Measurements from ENCODE around the gene AKT3. TPM values are rescaled to one million over a fixed set of nuclear protein-coding genes. Genes with fewer than 3 reads are reported as not detected.

Gene AKT3
- total RNA-seq, 1 experiment from 2014 or later, result 40.4 TPM

- Histone ChIP-seq H3K36me3 (no peaks in the 10 kb centered on the region; the same call in 1 of the 2 replicates), H3K9me3 (replicated peaks) (no peaks in the 10 kb centered on the region), H3K27ac (no peak overlapping the region), H3K4me3 (no peak overlapping the region), H3K27me3 (no peaks in the 10 kb centered on the region), H3K4me1 (peaks cover 11% of the 10 kb centered on the region; the same call in 1 of the 2 replicates)
- no peak for DNase-seq
These were observed 123.1 kb downstream of the AKT3 start for GRCh38 chr1:243726806-243727502.

DNA sequence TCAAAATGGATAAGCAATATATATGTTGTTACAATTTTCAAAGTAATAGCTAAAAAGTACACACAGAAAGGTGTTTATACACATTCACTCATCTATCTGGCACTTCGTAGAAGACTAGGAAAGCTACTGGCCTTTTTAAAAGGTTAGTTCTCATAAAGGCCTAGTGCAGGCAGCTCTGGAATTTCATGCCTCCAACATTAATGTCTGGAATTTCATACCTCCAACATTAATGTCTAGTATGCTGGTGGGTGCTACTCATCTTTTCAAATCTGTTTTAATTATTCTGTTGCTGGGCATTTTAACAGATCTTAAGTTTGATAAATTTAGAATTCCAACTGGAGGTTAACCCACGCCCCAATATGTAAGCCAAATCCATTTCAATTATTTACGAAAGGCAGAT is 124.2 kb downstream of the AKT3 start:
- no peak for DNase-seq
- H3K27me3 ChIP-seq, result no peaks in the 10 kb centered on the region
- H3K27ac ChIP-seq, result peak overlapping the region; percentile 31; the same call in 1 of the 2 replicates
- peaks cover 16% of the 10 kb centered on the region; the same call in 1 of the 2 replicates for H3K4me1 ChIP-seq
- H3K4me3 ChIP-seq, result no peak overlapping the region
- H3K9me3 ChIP-seq (replicated peaks), result no peaks in the 10 kb centered on the region
- no peaks in the 10 kb centered on the region for H3K36me3 ChIP-seq

GRCh38 chr1:243725075-243725474 is 125.0 kb downstream of the AKT3 start:
- H3K4me1 ChIP-seq, result peaks cover 16% of the 10 kb centered on the region; the same call in 1 of the 2 replicates
- H3K36me3 ChIP-seq, result no peaks in the 10 kb centered on the region

DNA sequence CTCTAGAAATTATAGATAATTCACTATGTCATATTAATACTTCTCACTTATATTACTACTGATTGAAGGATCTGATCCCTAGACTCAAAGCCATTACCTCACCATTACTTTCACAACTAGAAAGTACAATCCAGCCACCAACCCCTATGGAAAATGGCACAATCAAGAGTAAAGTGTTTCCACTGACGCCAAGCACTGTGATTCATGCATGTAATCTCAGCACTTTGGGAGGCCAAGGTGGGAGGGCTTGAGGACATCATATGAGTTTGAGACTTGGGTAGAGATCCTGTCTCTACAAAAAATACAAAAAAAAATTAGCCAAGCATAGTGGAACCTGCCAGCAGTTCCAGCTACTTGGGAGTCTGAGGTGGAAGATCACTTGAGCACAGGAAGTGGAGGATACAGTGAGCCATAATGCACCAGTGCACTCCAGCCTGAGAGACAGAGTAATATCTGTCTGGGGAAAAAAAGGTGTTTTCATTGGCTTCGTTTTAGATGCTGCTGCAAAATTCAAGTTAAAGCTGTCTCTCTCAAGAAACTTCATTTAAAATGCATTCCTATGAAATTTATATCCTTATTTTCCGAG is 126.5 kb downstream of the AKT3 start:
- Histone ChIP-seq H3K27me3 (no peaks in the 10 kb centered on the region), H3K4me3 (no peak overlapping the region), H3K36me3 (no peaks in the 10 kb centered on the region), H3K27ac (no peak overlapping the region), H3K4me1 (peaks cover 28% of the 10 kb centered on the region), H3K9me3 (replicated peaks) (no peaks in the 10 kb centered on the region)
- DNase-seq, result no peak

More at GRCh38 chr1:243725075-243725474, 125.0 kb downstream of the AKT3 start:
- Histone ChIP-seq H3K4me3 (no peak overlapping the region), H3K27ac (no peak overlapping the region), H3K9me3 (replicated peaks) (no peaks in the 10 kb centered on the region), H3K27me3 (no peaks in the 10 kb centered on the region)
- DNase-seq, result no peak

DNA sequence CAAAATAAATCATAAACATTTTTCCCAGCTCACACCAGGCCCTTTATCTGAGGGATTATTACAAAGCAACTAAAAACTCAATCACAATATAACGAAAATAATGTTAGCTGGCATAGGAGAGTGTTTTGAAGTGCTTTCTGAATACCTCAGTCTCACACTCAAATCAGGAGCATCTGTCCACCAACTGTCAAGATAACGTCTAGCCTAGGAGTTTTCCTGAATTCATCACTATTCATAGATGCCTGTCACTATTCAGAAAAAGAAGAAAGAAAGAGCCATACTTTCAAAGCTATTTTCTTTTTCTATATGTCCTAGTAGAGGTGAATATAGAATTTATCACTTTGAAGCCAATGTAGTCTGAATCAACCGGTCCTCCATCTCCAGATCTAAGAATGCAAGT is 127.0 kb downstream of the AKT3 start:
- no peak overlapping the region for H3K4me3 ChIP-seq
- DNase-seq, result no peak

DNA sequence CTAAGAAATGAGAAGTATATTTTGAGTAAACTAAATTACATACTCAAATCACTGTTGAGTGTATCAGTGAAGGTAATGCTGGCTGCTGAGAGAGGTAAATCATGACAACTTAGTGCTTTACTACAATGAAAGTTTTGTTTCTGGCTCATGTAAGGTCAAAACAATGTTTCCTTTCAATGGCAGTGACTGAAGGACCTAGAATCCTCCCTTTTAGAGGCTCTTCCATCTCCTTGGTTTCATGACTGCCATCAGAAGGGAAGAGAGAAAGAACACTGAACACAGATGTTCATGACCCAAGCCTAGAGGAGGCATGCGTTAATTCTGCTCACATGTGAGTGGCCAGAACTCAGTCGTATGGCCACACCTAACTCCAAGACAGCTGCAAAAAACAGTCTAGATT is 130.6 kb downstream of the AKT3 start:
- DNase-seq, result no peak
- H3K4me1 ChIP-seq, result peaks cover 41% of the 10 kb centered on the region
- H3K9me3 ChIP-seq (replicated peaks), result no peaks in the 10 kb centered on the region
- H3K4me3 ChIP-seq, result no peak overlapping the region
- peak overlapping the region; percentile 48 for H3K27ac ChIP-seq
- no peaks in the 10 kb centered on the region for H3K27me3 ChIP-seq
- H3K36me3 ChIP-seq, result no peaks in the 10 kb centered on the region

More for the DNA sequence above, 127.0 kb downstream of the AKT3 start:
- no peak overlapping the region for H3K27ac ChIP-seq
- no peaks in the 10 kb centered on the region for H3K36me3 ChIP-seq
- H3K27me3 ChIP-seq, result no peaks in the 10 kb centered on the region
- no peaks in the 10 kb centered on the region for H3K9me3 ChIP-seq (replicated peaks)
- H3K4me1 ChIP-seq, result peaks cover 32% of the 10 kb centered on the region

- H3K4me1 ChIP-seq, result peaks cover 47% of the 10 kb centered on the region
- DNase-seq, result no peak
- no peaks in the 10 kb centered on the region for H3K36me3 ChIP-seq
- no peaks in the 10 kb centered on the region for H3K27me3 ChIP-seq
- no peak overlapping the region for H3K4me3 ChIP-seq
- no peaks in the 10 kb centered on the region for H3K9me3 ChIP-seq (replicated peaks)
- H3K27ac ChIP-seq, result peak overlapping the region; percentile 48
These were observed 131.2 kb downstream of the AKT3 start for GRCh38 chr1:243718893-243719292.

DNA sequence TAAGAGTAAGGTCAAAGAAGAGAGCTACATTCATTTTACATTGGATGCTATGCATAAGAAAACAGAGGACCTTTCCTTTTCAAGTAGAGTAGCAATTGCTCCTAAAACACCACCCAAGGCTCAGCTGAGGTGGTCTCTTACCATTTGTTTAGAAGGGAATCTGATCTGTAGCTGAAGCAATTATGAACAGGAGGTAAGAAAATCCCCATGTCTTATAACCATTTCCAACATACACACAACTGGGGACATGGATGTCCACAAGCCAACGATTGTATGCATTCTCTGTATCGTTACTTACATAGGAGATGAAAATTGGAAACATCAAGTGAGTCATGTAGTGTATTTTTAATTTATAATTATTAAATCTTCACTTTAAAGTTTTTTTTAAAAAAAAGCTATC is 132.0 kb downstream of the AKT3 start:
- H3K27me3 ChIP-seq, result no peaks in the 10 kb centered on the region
- DNase-seq, result peak; percentile 11 to 62
- no peaks in the 10 kb centered on the region for H3K9me3 ChIP-seq (replicated peaks)
- H3K27ac ChIP-seq, result peak overlapping the region; percentile 48
- H3K4me1 ChIP-seq, result peaks cover 49% of the 10 kb centered on the region
- H3K36me3 ChIP-seq, result no peaks in the 10 kb centered on the region
- no peak overlapping the region for H3K4me3 ChIP-seq

- no peak for DNase-seq
- Histone ChIP-seq H3K4me1 (peaks cover 53% of the 10 kb centered on the region), H3K4me3 (no peak overlapping the region), H3K27me3 (no peaks in the 10 kb centered on the region), H3K9me3 (replicated peaks) (no peaks in the 10 kb centered on the region), H3K36me3 (no peaks in the 10 kb centered on the region), H3K27ac (no peak overlapping the region)
These were observed 133.1 kb downstream of the AKT3 start for GRCh38 chr1:243716906-243717305.

GRCh38 chr1:243715285-243715684 is 134.8 kb downstream of the AKT3 start:
- Histone ChIP-seq H3K9me3 (replicated peaks) (no peaks in the 10 kb centered on the region), H3K4me3 (no peak overlapping the region), H3K4me1 (peaks cover 48% of the 10 kb centered on the region), H3K36me3 (no peaks in the 10 kb centered on the region), H3K27ac (no peak overlapping the region), H3K27me3 (no peaks in the 10 kb centered on the region)
- DNase-seq, result no peak

GRCh38 chr1:243713470-243714186 is 136.4 kb downstream of the AKT3 start:
- Histone ChIP-seq H3K4me1 (peaks cover 37% of the 10 kb centered on the region), H3K27me3 (no peaks in the 10 kb centered on the region)
- DNase-seq, result peak; percentile 80 to 93

GRCh38 chr1:243712941-243713340 is 137.1 kb downstream of the AKT3 start:
- Histone ChIP-seq H3K4me1 (peaks cover 31% of the 10 kb centered on the region), H3K4me3 (peak overlapping the region; percentile 47), H3K36me3 (no peaks in the 10 kb centered on the region), H3K27ac (peak overlapping the region; percentile 52), H3K9me3 (replicated peaks) (no peaks in the 10 kb centered on the region), H3K27me3 (no peaks in the 10 kb centered on the region)
- DNase-seq, result no peak

More at GRCh38 chr1:243713470-243714186, 136.4 kb downstream of the AKT3 start:
- H3K4me3 ChIP-seq, result peak overlapping the region; percentile 47
- H3K27ac ChIP-seq, result peak overlapping the region; percentile 84
- no peaks in the 10 kb centered on the region for H3K9me3 ChIP-seq (replicated peaks)
- H3K36me3 ChIP-seq, result no peaks in the 10 kb centered on the region

GRCh38 chr1:243712242-243712641 is 137.8 kb downstream of the AKT3 start:
- DNase-seq, result no peak
- peaks cover 24% of the 10 kb centered on the region for H3K4me1 ChIP-seq
- no peaks in the 10 kb centered on the region for H3K9me3 ChIP-seq (replicated peaks)
- H3K4me3 ChIP-seq, result no peak overlapping the region
- no peaks in the 10 kb centered on the region for H3K27me3 ChIP-seq
- H3K36me3 ChIP-seq, result no peaks in the 10 kb centered on the region
- no peak overlapping the region for H3K27ac ChIP-seq

DNA sequence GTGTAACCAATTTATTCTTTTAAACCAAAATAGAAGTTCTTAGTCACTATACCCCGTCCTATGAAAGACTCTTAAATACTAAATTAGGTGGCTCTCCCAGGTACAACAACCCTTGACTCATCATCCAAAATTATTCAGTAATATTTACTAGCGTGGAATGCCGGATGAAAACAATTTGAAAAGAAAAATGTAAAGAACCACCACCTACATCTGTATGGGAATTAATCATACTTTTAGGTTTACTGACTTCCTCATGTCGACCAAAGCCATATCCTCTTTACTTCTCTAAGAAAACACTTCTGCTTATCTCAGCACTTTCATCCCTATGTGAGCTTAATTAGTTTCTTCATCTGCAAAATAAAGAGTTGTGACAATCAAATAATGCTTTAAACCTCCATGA is 139.6 kb downstream of the AKT3 start:
- Histone ChIP-seq H3K4me1 (peaks cover 20% of the 10 kb centered on the region), H3K9me3 (replicated peaks) (no peaks in the 10 kb centered on the region), H3K27me3 (no peaks in the 10 kb centered on the region), H3K36me3 (no peaks in the 10 kb centered on the region), H3K4me3 (no peak overlapping the region), H3K27ac (no peak overlapping the region)
- DNase-seq, result no peak

DNA sequence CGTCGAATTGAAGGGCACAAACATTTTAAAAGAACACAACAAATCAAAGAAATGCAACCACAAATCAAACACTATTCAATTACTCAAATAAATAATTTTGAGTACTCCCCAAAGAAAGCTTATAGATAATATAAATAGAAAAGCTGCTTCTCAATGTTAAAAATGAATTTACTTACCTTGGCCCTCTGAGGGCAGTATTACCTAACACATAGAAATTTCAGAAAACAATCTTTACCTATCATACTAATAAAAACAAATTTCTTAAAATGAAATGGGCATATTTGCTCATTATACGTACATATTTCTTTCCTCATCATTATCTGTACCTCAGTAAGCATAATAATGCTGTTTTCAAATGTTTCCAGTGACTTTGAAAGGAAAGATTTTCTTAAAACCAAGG is 141.8 kb downstream of the AKT3 start:
- H3K9me3 ChIP-seq (replicated peaks), result no peaks in the 10 kb centered on the region
- H3K27ac ChIP-seq, result no peak overlapping the region
- H3K4me3 ChIP-seq, result no peak overlapping the region
- no peaks in the 10 kb centered on the region for H3K27me3 ChIP-seq
- H3K4me1 ChIP-seq, result peaks cover 6% of the 10 kb centered on the region
- H3K36me3 ChIP-seq, result no peaks in the 10 kb centered on the region
- no peak for DNase-seq
